Measurements from ENCODE around the gene ABHD14A. TPM values are rescaled to one million over a fixed set of nuclear protein-coding genes. Genes with fewer than 3 reads are reported as not detected.

Gene ABHD14A
- polyA plus RNA-seq, 4 donors = 4.6 to 17.6 (median 10.4) TPM

- no peak for DNase-seq
- no peak for FAIRE-seq
- H3K4me3 ChIP-seq (ENCODE audit: low read depth in 1 of 3, low read length in 3 of 3) = no peak overlapping the region
- 47 to 56% (median 52%) methylated on average over 7 of the region's 7 CpGs for WGBS, 3 donors
- H3K27me3 ChIP-seq (ENCODE audit: control insufficient read depth in 3 of 3, insufficient read depth in 3 of 3, low read length in 3 of 3) = no peaks in the 10 kb centered on the region
- H3K9me3 ChIP-seq (ENCODE audit: control insufficient read depth in 2 of 2, insufficient read depth in 1 of 2, low read depth in 1 of 2, low read length in 1 of 2) = no peaks in the 10 kb centered on the region
- H3K36me3 ChIP-seq (ENCODE audit: control insufficient read depth in 3 of 3, insufficient read depth in 2 of 3, low read depth in 1 of 3, low read length in 3 of 3) = peaks cover 3 to 22% (median 6%) of the 10 kb centered on the region in 3 donors
- H3K27ac ChIP-seq (ENCODE audit: low read depth in 1 of 3, low read length in 2 of 3) = no peak overlapping the region
- H3K4me1 ChIP-seq (ENCODE audit: control insufficient read depth in 3 of 3, insufficient read depth in 2 of 3, low read depth in 1 of 3, low read length in 2 of 3) = peaks cover 0 to 14% (median 2%) of the 10 kb centered on the region in 3 donors
Measured at GRCh38 chr3:51997935-51998596, 23.2 kb downstream of the ABHD14A start.

- Histone ChIP-seq H3K36me3 (ENCODE audit: control insufficient read depth in 3 of 3, insufficient read depth in 2 of 3, low read depth in 1 of 3, low read length in 3 of 3) (peaks cover 3 to 16% (median 6%) of the 10 kb centered on the region in 3 donors), H3K4me3 (ENCODE audit: low read depth in 1 of 3, low read length in 3 of 3) (no peak overlapping the region), H3K27me3 (ENCODE audit: control insufficient read depth in 3 of 3, insufficient read depth in 3 of 3, low read length in 3 of 3) (peaks cover 0 to 3% (median 0%) of the 10 kb centered on the region in 3 donors), H3K4me1 (ENCODE audit: control insufficient read depth in 3 of 3, insufficient read depth in 2 of 3, low read depth in 1 of 3, low read length in 2 of 3) (peaks cover 0 to 14% (median 2%) of the 10 kb centered on the region in 3 donors), H3K9me3 (ENCODE audit: control insufficient read depth in 2 of 2, insufficient read depth in 1 of 2, low read depth in 1 of 2, low read length in 1 of 2) (no peaks in the 10 kb centered on the region), H3K27ac (ENCODE audit: low read depth in 1 of 3, low read length in 2 of 3) (no peak overlapping the region)
- FAIRE-seq (no peak), DNase-seq (no peak)
- WGBS, 3 donors = 79 to 82% (median 81%) methylated on average over 7 of the region's 7 CpGs
Measured at GRCh38 chr3:51998774-51999173, 23.9 kb downstream of the ABHD14A start.

GRCh38 chr3:51999846-52000245 lies 25.0 kb downstream of the ABHD14A start:
- DNase-seq (no peak), FAIRE-seq (no peak)
- WGBS, 3 donors = 77 to 89% (median 81%) methylated on average over 2 of the region's 2 CpGs

GRCh38 chr3:52001443-52001974 lies 26.6 kb downstream of the ABHD14A start:
- no peak for FAIRE-seq
- Histone ChIP-seq H3K36me3 (ENCODE audit: control insufficient read depth in 3 of 3, insufficient read depth in 2 of 3, low read depth in 1 of 3, low read length in 3 of 3) (no peaks in the 10 kb centered on the region), H3K4me3 (ENCODE audit: low read depth in 1 of 3, low read length in 3 of 3) (no peak overlapping the region), H3K9me3 (ENCODE audit: control insufficient read depth in 2 of 2, insufficient read depth in 1 of 2, low read depth in 1 of 2, low read length in 1 of 2) (no peaks in the 10 kb centered on the region), H3K27ac (ENCODE audit: low read depth in 1 of 3, low read length in 2 of 3) (no peak overlapping the region), H3K4me1 (ENCODE audit: control insufficient read depth in 3 of 3, insufficient read depth in 2 of 3, low read depth in 1 of 3, low read length in 2 of 3) (peaks cover 0 to 20% (median 0%) of the 10 kb centered on the region in 3 donors), H3K27me3 (ENCODE audit: control insufficient read depth in 3 of 3, insufficient read depth in 3 of 3, low read length in 3 of 3) (peaks cover 0 to 4% (median 0%) of the 10 kb centered on the region in 3 donors)
- WGBS, 3 donors = 0 to 2% (median 1%) methylated on average over 18 of the region's 18 CpGs
- peak; percentile 59 to 86 for DNase-seq

More at GRCh38 chr3:51999846-52000245, 25.0 kb downstream of the ABHD14A start:
- Histone ChIP-seq H3K36me3 (ENCODE audit: control insufficient read depth in 3 of 3, insufficient read depth in 2 of 3, low read depth in 1 of 3, low read length in 3 of 3) (peaks cover 0 to 5% (median 0%) of the 10 kb centered on the region in 3 donors), H3K27me3 (ENCODE audit: control insufficient read depth in 3 of 3, insufficient read depth in 3 of 3, low read length in 3 of 3) (peaks cover 0 to 4% (median 0%) of the 10 kb centered on the region in 3 donors), H3K27ac (ENCODE audit: low read depth in 1 of 3, low read length in 2 of 3) (no peak overlapping the region), H3K4me3 (ENCODE audit: low read depth in 1 of 3, low read length in 3 of 3) (no peak overlapping the region), H3K4me1 (ENCODE audit: control insufficient read depth in 3 of 3, insufficient read depth in 2 of 3, low read depth in 1 of 3, low read length in 2 of 3) (peaks cover 0 to 10% (median 0%) of the 10 kb centered on the region in 3 donors), H3K9me3 (ENCODE audit: control insufficient read depth in 2 of 2, insufficient read depth in 1 of 2, low read depth in 1 of 2, low read length in 1 of 2) (no peaks in the 10 kb centered on the region)

GRCh38 chr3:52002748-52003147 lies 27.9 kb downstream of the ABHD14A start:
- H3K27me3 ChIP-seq (ENCODE audit: control insufficient read depth in 3 of 3, insufficient read depth in 3 of 3, low read length in 3 of 3) = peaks cover 0 to 4% (median 0%) of the 10 kb centered on the region in 3 donors
- H3K27ac ChIP-seq (ENCODE audit: low read depth in 1 of 3, low read length in 2 of 3) = no peak overlapping the region
- no peaks in the 10 kb centered on the region for H3K9me3 ChIP-seq (ENCODE audit: control insufficient read depth in 2 of 2, insufficient read depth in 1 of 2, low read depth in 1 of 2, low read length in 1 of 2)
- no peaks in the 10 kb centered on the region for H3K36me3 ChIP-seq (ENCODE audit: control insufficient read depth in 3 of 3, insufficient read depth in 2 of 3, low read depth in 1 of 3, low read length in 3 of 3)
- H3K4me1 ChIP-seq (ENCODE audit: control insufficient read depth in 3 of 3, insufficient read depth in 2 of 3, low read depth in 1 of 3, low read length in 2 of 3) = peaks cover 0 to 20% (median 0%) of the 10 kb centered on the region in 3 donors
- FAIRE-seq (no peak), DNase-seq (no peak)
- H3K4me3 ChIP-seq (ENCODE audit: low read depth in 1 of 3, low read length in 3 of 3) = no peak overlapping the region
- WGBS, 3 donors = 66 to 78% (median 67%) methylated on average over 5 to 6 of the region's 6 CpGs

- Histone ChIP-seq H3K36me3 (ENCODE audit: control insufficient read depth in 3 of 3, insufficient read depth in 2 of 3, low read depth in 1 of 3, low read length in 3 of 3) (no peaks in the 10 kb centered on the region), H3K27me3 (ENCODE audit: control insufficient read depth in 3 of 3, insufficient read depth in 3 of 3, low read length in 3 of 3) (peaks cover 0 to 4% (median 0%) of the 10 kb centered on the region in 3 donors), H3K27ac (ENCODE audit: low read depth in 1 of 3, low read length in 2 of 3) (no peak overlapping the region), H3K9me3 (ENCODE audit: control insufficient read depth in 2 of 2, insufficient read depth in 1 of 2, low read depth in 1 of 2, low read length in 1 of 2) (no peaks in the 10 kb centered on the region), H3K4me3 (ENCODE audit: low read depth in 1 of 3, low read length in 3 of 3) (no peak overlapping the region), H3K4me1 (ENCODE audit: control insufficient read depth in 3 of 3, insufficient read depth in 2 of 3, low read depth in 1 of 3, low read length in 2 of 3) (peaks cover 0 to 20% (median 0%) of the 10 kb centered on the region in 3 donors)
- 60 to 69% (median 67%) methylated on average over 15 to 16 of the region's 16 CpGs for WGBS, 3 donors
- FAIRE-seq (no peak), DNase-seq (peak in 1 of 2 donors; percentile 61)
Measured at GRCh38 chr3:52004163-52004787, 29.4 kb downstream of the ABHD14A start.

GRCh38 chr3:52004906-52005395 lies 30.1 kb downstream of the ABHD14A start:
- no peaks in the 10 kb centered on the region for H3K9me3 ChIP-seq (ENCODE audit: control insufficient read depth in 2 of 2, insufficient read depth in 1 of 2, low read depth in 1 of 2, low read length in 1 of 2)
- no peak overlapping the region for H3K4me3 ChIP-seq (ENCODE audit: low read depth in 1 of 3, low read length in 3 of 3)
- 77 to 88% (median 85%) methylated on average over 4 of the region's 4 CpGs for WGBS, 3 donors
- H3K27me3 ChIP-seq (ENCODE audit: control insufficient read depth in 3 of 3, insufficient read depth in 3 of 3, low read length in 3 of 3) = peaks cover 0 to 4% (median 0%) of the 10 kb centered on the region in 3 donors
- no peaks in the 10 kb centered on the region for H3K36me3 ChIP-seq (ENCODE audit: control insufficient read depth in 3 of 3, insufficient read depth in 2 of 3, low read depth in 1 of 3, low read length in 3 of 3)
- FAIRE-seq = no peak
- H3K27ac ChIP-seq (ENCODE audit: low read depth in 1 of 3, low read length in 2 of 3) = peak overlapping the region in 1 of 3 donors; percentile 22
- DNase-seq = no peak
- H3K4me1 ChIP-seq (ENCODE audit: control insufficient read depth in 3 of 3, insufficient read depth in 2 of 3, low read depth in 1 of 3, low read length in 2 of 3) = peaks cover 0 to 20% (median 0%) of the 10 kb centered on the region in 3 donors

- Histone ChIP-seq H3K4me3 (ENCODE audit: low read depth in 1 of 3, low read length in 3 of 3) (no peak overlapping the region), H3K9me3 (ENCODE audit: control insufficient read depth in 2 of 2, insufficient read depth in 1 of 2, low read depth in 1 of 2, low read length in 1 of 2) (no peaks in the 10 kb centered on the region), H3K36me3 (ENCODE audit: control insufficient read depth in 3 of 3, insufficient read depth in 2 of 3, low read depth in 1 of 3, low read length in 3 of 3) (no peaks in the 10 kb centered on the region), H3K27ac (ENCODE audit: low read depth in 1 of 3, low read length in 2 of 3) (peak overlapping the region in 1 of 3 donors; percentile 22), H3K4me1 (ENCODE audit: control insufficient read depth in 3 of 3, insufficient read depth in 2 of 3, low read depth in 1 of 3, low read length in 2 of 3) (peaks cover 0 to 20% (median 0%) of the 10 kb centered on the region in 3 donors), H3K27me3 (ENCODE audit: control insufficient read depth in 3 of 3, insufficient read depth in 3 of 3, low read length in 3 of 3) (peaks cover 0 to 4% (median 0%) of the 10 kb centered on the region in 3 donors)
- no peak for FAIRE-seq
- WGBS, 3 donors = 20 to 24% (median 22%) methylated on average over 15 of the region's 15 CpGs
- DNase-seq = peak in 1 of 2 donors; percentile 28
Measured at GRCh38 chr3:52005571-52005986, 30.7 kb downstream of the ABHD14A start.
